Liver (tissue), 3 donors: ENCODE measurements around the gene PEX1.

Experiments
- CTCF ChIP-seq: fragments of 150-350 bp; IDR thresholded peaks from 2 replicates; pipeline ENCODE4 v1.5.1; 2017; ENCODE audit warnings: improper control_type of control experiment, low read depth, low read length; ENCODE audit not compliant: missing input control
- FOXA1 ChIP-seq: IDR thresholded peaks from 2 replicates; pipeline ENCODE4 v1.6.1; 2016; ENCODE audit warnings: antibody characterized with exemption
- GABPA ChIP-seq, 2 donors: IDR thresholded peaks in 1 of 2; conservative IDR thresholded peaks in 1 of 2; 2 replicates each; pipeline ENCODE4 v1.6.1; 2016; ENCODE audit warnings: antibody characterized with exemption in 2 of 2, mild to moderate bottlenecking in 1 of 2, moderate library complexity in 1 of 2
- MAX ChIP-seq: IDR thresholded peaks from 2 replicates; pipeline ENCODE4 v1.6.1; 2016; ENCODE audit warnings: antibody characterized with exemption
- SP1 ChIP-seq: IDR thresholded peaks from 2 replicates; pipeline ENCODE4 v1.6.1; 2018; ENCODE audit warnings: antibody characterized with exemption, mild to moderate bottlenecking
- TAF1 ChIP-seq: conservative IDR thresholded peaks from 2 replicates; pipeline ENCODE4 v1.6.1; 2016; ENCODE audit warnings: antibody characterized with exemption, mild to moderate bottlenecking
- YY1 ChIP-seq: IDR thresholded peaks from 2 replicates; pipeline ENCODE4 v1.6.1; 2016; ENCODE audit warnings: antibody characterized with exemption, mild to moderate bottlenecking
- ZBTB33 ChIP-seq: IDR thresholded peaks from 2 replicates; pipeline ENCODE4 v1.6.1; 2016; ENCODE audit warnings: antibody characterized with exemption
- TF ChIP-seq, protein P1 (sequence below): IDR thresholded peaks from 2 replicates; pipeline ENCODE4 v1.6.1; 2016; ENCODE audit warnings: antibody characterized with exemption, mild to moderate bottlenecking
- donor health status: healthy.
- donor health status: healthy.

GRCh38 chr7:92478711-92479110 lies 49.6 kb downstream of the PEX1 start:
- no peak for TF ChIP-seq CTCF
- no peak for TF ChIP-seq ZBTB33
- TF ChIP-seq, protein P1, sequence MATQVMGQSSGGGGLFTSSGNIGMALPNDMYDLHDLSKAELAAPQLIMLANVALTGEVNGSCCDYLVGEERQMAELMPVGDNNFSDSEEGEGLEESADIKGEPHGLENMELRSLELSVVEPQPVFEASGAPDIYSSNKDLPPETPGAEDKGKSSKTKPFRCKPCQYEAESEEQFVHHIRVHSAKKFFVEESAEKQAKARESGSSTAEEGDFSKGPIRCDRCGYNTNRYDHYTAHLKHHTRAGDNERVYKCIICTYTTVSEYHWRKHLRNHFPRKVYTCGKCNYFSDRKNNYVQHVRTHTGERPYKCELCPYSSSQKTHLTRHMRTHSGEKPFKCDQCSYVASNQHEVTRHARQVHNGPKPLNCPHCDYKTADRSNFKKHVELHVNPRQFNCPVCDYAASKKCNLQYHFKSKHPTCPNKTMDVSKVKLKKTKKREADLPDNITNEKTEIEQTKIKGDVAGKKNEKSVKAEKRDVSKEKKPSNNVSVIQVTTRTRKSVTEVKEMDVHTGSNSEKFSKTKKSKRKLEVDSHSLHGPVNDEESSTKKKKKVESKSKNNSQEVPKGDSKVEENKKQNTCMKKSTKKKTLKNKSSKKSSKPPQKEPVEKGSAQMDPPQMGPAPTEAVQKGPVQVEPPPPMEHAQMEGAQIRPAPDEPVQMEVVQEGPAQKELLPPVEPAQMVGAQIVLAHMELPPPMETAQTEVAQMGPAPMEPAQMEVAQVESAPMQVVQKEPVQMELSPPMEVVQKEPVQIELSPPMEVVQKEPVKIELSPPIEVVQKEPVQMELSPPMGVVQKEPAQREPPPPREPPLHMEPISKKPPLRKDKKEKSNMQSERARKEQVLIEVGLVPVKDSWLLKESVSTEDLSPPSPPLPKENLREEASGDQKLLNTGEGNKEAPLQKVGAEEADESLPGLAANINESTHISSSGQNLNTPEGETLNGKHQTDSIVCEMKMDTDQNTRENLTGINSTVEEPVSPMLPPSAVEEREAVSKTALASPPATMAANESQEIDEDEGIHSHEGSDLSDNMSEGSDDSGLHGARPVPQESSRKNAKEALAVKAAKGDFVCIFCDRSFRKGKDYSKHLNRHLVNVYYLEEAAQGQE, result no peak
- no peak for TF ChIP-seq GABPA (IDR thresholded peaks at IDR 0.05 in 1 of 2, conservative IDR thresholded peaks at IDR 0.05 in 1 of 2)
- TF ChIP-seq TAF1, result no peak
- TF ChIP-seq FOXA1, result no peak
- no peak for TF ChIP-seq MAX
- no peak for TF ChIP-seq YY1
- TF ChIP-seq SP1, result no peak
